Lung microvascular endothelial cell (primary cell): ENCODE results near the gene MAML2. TPM values are rescaled to one million over a fixed set of nuclear protein-coding genes. Genes with fewer than 3 reads are reported as not detected.

Experiments
- DNase-seq, 2 donors: peaks; one replicate each; pipeline versions ENCODE4 v3.0.0 to v3.0.0-alpha.2; 2010; ENCODE audit warnings: low read depth in 2 of 2
- total RNA-seq: library from RNA; depleted of rRNA; stranded (reverse); fragments of >200 nt; gene quantifications from 2 replicates; pipeline ENCODE4 v1.2.1, GENCODE V29; 2014

The MAML2 gene
- total RNA-seq, 1 donor from 2014 or later = 5.2 TPM

GRCh38 chr11:96081561-96081960, 261.4 kb downstream of the MAML2 start:
- DNase-seq = no peak

GRCh38 chr11:96079691-96080090, 263.3 kb downstream of the MAML2 start:
- no peak for DNase-seq

GRCh38 chr11:96075532-96075959, 267.4 kb downstream of the MAML2 start:
- DNase-seq = peak; percentile 9 to 52

GRCh38 chr11:96074551-96075310, 268.3 kb downstream of the MAML2 start:
- no peak for DNase-seq

- DNase-seq = no peak
These were observed 269.5 kb downstream of the MAML2 start for GRCh38 chr11:96073536-96073935.

- DNase-seq = no peak
These were observed 270.4 kb downstream of the MAML2 start for GRCh38 chr11:96072592-96072991.

GRCh38 chr11:96070453-96070852, 272.5 kb downstream of the MAML2 start:
- no peak for DNase-seq

GRCh38 chr11:96067160-96067559, 275.8 kb downstream of the MAML2 start:
- DNase-seq = no peak

GRCh38 chr11:96065379-96065778, 277.6 kb downstream of the MAML2 start:
- DNase-seq = no peak

GRCh38 chr11:96063886-96064285, 279.1 kb downstream of the MAML2 start:
- no peak for DNase-seq

- no peak for DNase-seq
These were observed 279.9 kb downstream of the MAML2 start for GRCh38 chr11:96063053-96063452.

GRCh38 chr11:96062134-96062533, 280.9 kb downstream of the MAML2 start:
- peak; percentile 47 to 68 for DNase-seq

- DNase-seq = no peak
These were observed 281.3 kb downstream of the MAML2 start for GRCh38 chr11:96061730-96062129.

- DNase-seq = no peak
These were observed 281.9 kb downstream of the MAML2 start for GRCh38 chr11:96061069-96061468.

GRCh38 chr11:96057502-96057901, 285.5 kb downstream of the MAML2 start:
- DNase-seq = no peak

GRCh38 chr11:96056576-96056975, 286.4 kb downstream of the MAML2 start:
- DNase-seq = no peak

- DNase-seq = no peak
These were observed 287.1 kb downstream of the MAML2 start for GRCh38 chr11:96055706-96056387.

- DNase-seq = peak; percentile 50 to 70
These were observed 287.9 kb downstream of the MAML2 start for GRCh38 chr11:96054870-96055705.

GRCh38 chr11:96052921-96053651, 289.9 kb downstream of the MAML2 start:
- DNase-seq = peak in 1 of 2 donors; percentile 25

- DNase-seq = no peak
These were observed 291.2 kb downstream of the MAML2 start for GRCh38 chr11:96051820-96052219.

GRCh38 chr11:96050435-96051182, 292.4 kb downstream of the MAML2 start:
- peak in 1 of 2 donors; percentile 33 for DNase-seq
